Measurements from ENCODE around the gene ING2.
"Not testable (repeated sequence)": the region's sequence is repeated elsewhere in the genome, so short reads cannot be mapped to it uniquely, and the experiment has no call there.

ING2 gene

GRCh38 chr4:183552274-183553146 is 47.7 kb downstream of the ING2 start:
- TF ChIP-seq ISL1 (CRISPR knock-in tag; IDR thresholded peaks at IDR 0.05), result no peak
- no peak for TF ChIP-seq SNAI2 (CRISPR knock-in tag; IDR thresholded peaks at IDR 0.05)
- no peak for TF ChIP-seq ZC3H10 (CRISPR knock-in tag; IDR thresholded peaks at IDR 0.05)
- no peak for TF ChIP-seq TCF4 (CRISPR knock-in tag; IDR thresholded peaks at IDR 0.05; ENCODE audit: borderline replicate concordance)
- TF ChIP-seq ZFP30 (CRISPR knock-in tag; IDR thresholded peaks at IDR 0.05), result no peak
- no peak for TF ChIP-seq ZNF8 (CRISPR knock-in tag; IDR thresholded peaks at IDR 0.05)
- no peak for TF ChIP-seq OSR1 (CRISPR knock-in tag; IDR thresholded peaks at IDR 0.05)
- TF ChIP-seq CSDC2 (CRISPR knock-in tag; IDR thresholded peaks at IDR 0.05), result no peak
- TF ChIP-seq CREB5 (CRISPR knock-in tag; IDR thresholded peaks at IDR 0.05; ENCODE audit: low read depth), result no peak
- no peak for TF ChIP-seq RARB (CRISPR knock-in tag; IDR thresholded peaks at IDR 0.05)
- TF ChIP-seq TOX (CRISPR knock-in tag; IDR thresholded peaks at IDR 0.05; ENCODE audit: borderline replicate concordance), result no peak
- no peak for TF ChIP-seq BACH2 (CRISPR knock-in tag; IDR thresholded peaks at IDR 0.05; ENCODE audit: borderline replicate concordance)
- TF ChIP-seq ZNF565 (CRISPR knock-in tag; conservative IDR thresholded peaks at IDR 0.05; ENCODE audit: low read depth), result no peak
- no peak for TF ChIP-seq POU6F1 (CRISPR knock-in tag; IDR thresholded peaks at IDR 0.05; ENCODE audit: borderline replicate concordance, low read depth)
- no peak for TF ChIP-seq ESRRG (CRISPR knock-in tag; IDR thresholded peaks at IDR 0.05)
- TF ChIP-seq ZNF70 (CRISPR knock-in tag; IDR thresholded peaks at IDR 0.05), result no peak
- no peak for TF ChIP-seq GLIS3 (CRISPR knock-in tag; IDR thresholded peaks at IDR 0.05)
- TF ChIP-seq PPARA (CRISPR knock-in tag; IDR thresholded peaks at IDR 0.05; ENCODE audit: borderline replicate concordance), result no peak
- TF ChIP-seq TSHZ2 (CRISPR knock-in tag; IDR thresholded peaks at IDR 0.05), result no peak
- TF ChIP-seq ARNTL (CRISPR knock-in tag; IDR thresholded peaks at IDR 0.05; ENCODE audit: borderline replicate concordance, low read depth), result no peak
- no peak for ATAC-seq

- not testable (repeated sequence) for ATAC-seq
These were observed 48.3 kb downstream of the ING2 start for GRCh38 chr4:183553147-183553478.

GRCh38 chr4:183553601-183554345 is 48.9 kb downstream of the ING2 start:
- ATAC-seq, result no peak
- TF ChIP-seq ZC3H10 (CRISPR knock-in tag; IDR thresholded peaks at IDR 0.05) (no peak), SNAI2 (CRISPR knock-in tag; IDR thresholded peaks at IDR 0.05) (no peak), RARB (CRISPR knock-in tag; IDR thresholded peaks at IDR 0.05) (no peak), ESRRG (CRISPR knock-in tag; IDR thresholded peaks at IDR 0.05) (no peak), ISL1 (CRISPR knock-in tag; IDR thresholded peaks at IDR 0.05) (no peak), CSRNP3 (CRISPR knock-in tag; IDR thresholded peaks at IDR 0.05) (no peak), CREB5 (CRISPR knock-in tag; IDR thresholded peaks at IDR 0.05; ENCODE audit: low read depth) (no peak), ARNTL (CRISPR knock-in tag; IDR thresholded peaks at IDR 0.05; ENCODE audit: borderline replicate concordance, low read depth) (no peak), BACH2 (CRISPR knock-in tag; IDR thresholded peaks at IDR 0.05; ENCODE audit: borderline replicate concordance) (no peak), TOX (CRISPR knock-in tag; IDR thresholded peaks at IDR 0.05; ENCODE audit: borderline replicate concordance) (no peak)

Data from SK-N-SH treated with all-trans-retinoic acid at 6 μM for 48 hours (cell line).